Stimulated activated CD4-positive, alpha-beta T cell treated with anti-CD3 and anti-CD28 coated beads, Interleukin-2, amount 100 ng/mL, for 48 hours (primary cell): ENCODE measurements around the gene AGO3.
A peak's percentile ranks its signal among the peaks of the same experiment; 100 is the strongest.
"Not testable (repeated sequence)": the region's sequence is repeated elsewhere in the genome, so short reads cannot be mapped to it uniquely, and the experiment has no call there.

Source experiments
- DNase-seq, 2 donors: peaks; one replicate each; pipeline ENCODE4 v3.0.0-alpha.2; 2020

AGO3 gene

GRCh38 chr1:35930593-35931445 lies at the start of gene AGO3:
Gene AGO3 (plus strand): TSS chr1:35931105. CDS start chr1:35931427, 322 bp downstream.
- peak; percentile 81 to 82 for DNase-seq

DNA sequence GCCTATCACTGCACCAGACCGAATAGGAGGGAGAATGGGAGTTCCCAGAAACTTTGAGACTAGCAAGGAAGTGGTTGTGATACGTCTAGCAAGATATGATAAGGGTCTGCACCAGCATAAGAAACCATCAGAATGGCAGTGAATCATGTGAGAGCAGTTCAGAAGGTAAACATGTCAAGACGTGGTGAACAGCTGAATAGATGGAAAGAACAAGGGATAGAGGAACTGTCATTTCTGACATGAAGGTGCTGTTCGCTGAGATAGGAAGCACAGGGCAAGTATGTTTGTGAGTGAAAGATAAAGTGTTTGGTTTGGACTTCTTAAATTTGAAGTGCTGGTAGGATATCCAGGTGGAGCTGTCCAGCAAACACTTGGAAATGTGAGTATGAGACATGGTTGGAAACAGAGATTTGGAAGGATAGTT lies 49.0 kb upstream of the AGO3 start:
- DNase-seq = no peak

- DNase-seq = no peak
Observed at GRCh38 chr1:35882586-35882944, 48.3 kb upstream of the AGO3 start.

DNA sequence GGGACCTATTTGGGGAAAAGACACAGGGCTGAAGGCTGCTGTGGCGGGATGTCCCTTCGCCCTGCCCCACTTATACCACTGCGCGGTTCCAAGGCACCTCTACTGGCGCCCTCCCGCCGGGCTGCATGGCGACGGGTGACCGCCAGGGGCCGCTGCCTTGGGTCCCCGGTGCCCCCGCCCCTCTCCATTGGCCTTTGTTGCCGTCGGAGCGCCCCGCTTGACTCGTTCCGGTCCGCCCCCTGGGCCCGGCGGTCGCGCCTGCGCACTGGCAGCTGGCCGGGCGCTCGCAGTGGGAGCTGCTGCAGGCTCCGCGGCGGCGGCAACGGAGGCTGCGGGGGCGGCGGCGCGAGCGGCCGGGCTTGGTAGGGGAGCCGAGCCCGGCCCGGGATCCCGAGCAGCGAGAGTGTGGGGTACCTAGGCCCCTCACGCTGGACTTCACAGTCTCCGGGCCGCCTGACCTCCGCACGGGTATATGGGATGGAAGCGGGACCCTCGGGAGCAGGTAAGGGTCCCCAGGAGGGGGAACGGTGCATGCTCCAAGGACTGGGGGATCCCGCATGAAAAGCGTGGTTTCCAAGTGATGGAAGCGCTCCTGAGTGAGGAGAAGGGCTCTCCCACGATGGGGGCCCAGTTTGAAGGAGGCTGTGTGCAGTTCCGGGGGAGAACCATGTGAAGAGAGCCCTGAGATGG lies 47.8 kb upstream of the AGO3 start, which contains the start of gene AGO1:
TSS of gene AGO1 (plus strand) at position 265 of the 690 bp plus-strand sequence. CDS start at position 478, 213 bp downstream.
- DNase-seq = peak; percentile 98

GRCh38 chr1:35883635-35884101 lies 47.2 kb upstream of the AGO3 start:
- peak; percentile 26 to 41 for DNase-seq

DNA sequence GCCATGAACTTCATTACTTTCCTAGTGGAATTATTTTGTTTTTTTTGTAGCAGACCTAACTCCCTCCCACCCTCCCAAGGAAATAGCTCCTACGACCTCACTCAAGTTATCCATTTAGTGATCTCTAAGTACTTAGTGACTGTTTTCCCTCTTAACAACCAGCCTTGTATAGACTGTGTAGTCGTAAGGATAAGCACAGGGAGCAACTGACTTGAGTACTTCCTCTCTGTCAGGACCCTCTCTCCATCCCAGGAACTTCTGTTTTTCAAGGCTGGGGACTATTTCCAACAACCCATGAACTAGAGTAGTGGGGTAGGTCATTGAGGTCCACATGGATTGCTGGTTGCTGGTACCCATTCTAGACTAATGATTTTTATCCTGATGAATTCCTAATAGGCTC lies 46.0 kb upstream of the AGO3 start:
- no peak for DNase-seq

DNA sequence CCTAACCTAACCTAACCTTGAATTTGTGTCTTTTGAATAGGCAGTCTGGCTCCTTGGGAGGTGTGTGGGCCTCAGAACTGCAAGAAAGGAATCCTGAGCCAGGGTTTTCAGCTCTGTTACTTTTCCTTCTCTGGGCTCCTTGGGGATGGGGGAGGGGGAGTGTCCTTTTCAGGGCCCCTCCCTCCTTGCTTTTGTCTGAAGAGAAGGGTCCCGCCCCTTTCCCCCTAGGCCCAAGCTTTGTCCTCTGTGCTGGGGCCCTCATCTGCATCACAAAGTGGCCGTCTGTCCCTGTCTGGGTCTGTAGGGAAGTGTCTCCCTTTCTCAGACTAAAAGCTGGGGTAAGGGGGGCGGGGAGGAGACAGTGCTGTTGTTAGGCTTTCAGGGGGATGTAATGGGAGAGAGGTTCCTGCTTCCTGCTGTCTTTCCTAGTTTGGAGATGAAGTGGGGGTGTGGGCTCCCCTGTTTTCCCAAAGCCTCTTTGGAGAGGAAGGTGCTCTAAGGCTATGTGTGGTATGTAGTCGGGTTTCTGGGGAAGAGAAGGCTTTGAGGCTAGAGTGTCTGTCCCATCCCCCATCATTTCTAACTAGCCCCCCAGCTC lies 44.8 kb upstream of the AGO3 start:
- DNase-seq = no peak

DNA sequence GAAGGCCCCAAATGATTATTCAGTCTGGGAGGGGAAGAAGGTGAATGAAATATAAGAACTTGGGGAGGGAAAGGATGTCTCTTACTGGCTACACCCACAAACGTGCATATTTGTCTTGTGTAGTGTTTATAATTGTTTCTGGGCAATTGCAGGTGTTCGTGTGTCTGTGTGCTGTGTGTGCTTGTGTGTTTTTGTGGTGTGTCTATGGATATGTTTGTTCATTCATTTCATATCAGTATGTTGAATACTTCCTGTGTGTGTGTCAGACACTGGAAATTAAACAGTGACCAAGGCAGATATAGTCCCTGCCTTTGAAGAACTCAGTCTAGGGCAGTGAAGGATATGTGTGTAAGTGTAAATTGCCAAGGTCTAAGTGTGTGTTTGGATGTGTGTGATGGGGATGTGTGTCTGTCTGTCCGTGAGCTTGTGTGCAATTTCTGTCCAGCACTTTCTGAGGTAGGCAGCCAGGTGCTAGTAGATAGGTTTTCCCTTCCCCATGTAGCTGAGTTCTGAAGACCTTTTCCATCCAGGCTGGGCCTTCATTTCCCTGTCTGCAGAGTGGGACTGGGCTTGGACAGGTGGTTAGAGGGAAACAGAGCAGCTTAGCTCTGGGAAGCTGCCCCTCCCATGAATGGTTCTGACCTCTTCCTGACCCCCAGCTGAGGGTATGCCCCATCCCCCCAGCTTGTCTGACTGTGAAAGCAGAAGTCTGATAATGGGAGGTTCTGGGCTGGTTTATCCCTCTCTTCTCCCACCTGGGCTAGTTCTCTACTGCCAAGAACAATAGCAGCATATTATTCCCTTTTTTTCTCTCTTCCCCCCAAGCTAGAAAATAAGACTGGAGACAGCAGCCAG lies 44.1 kb upstream of the AGO3 start:
- DNase-seq = no peak

- no peak for DNase-seq
Observed at GRCh38 chr1:35887508-35887907, 43.4 kb upstream of the AGO3 start.

GRCh38 chr1:35888255-35888654 lies 42.6 kb upstream of the AGO3 start:
- DNase-seq = no peak

DNA sequence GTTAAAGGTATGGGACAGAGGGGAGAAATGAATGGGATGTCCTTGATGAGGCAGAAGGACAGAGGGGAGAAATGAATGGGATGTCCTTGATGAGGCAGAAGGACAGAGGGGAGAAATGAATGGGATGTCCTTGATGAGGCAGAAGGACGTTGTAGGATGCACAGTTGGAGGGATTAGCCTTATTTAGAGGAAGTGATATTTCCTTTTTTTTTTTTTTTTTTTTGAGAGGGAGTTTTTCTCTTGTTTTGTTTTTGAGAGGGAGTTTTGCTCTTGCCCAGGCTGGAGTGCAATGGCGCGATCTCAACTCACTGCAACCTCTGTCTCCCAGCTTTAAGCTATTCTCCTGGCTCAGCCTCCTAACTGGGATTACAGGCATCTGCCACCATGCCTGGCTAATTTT lies 41.9 kb upstream of the AGO3 start:
- DNase-seq = not testable (repeated sequence)

GRCh38 chr1:35893051-35893879 lies 37.6 kb upstream of the AGO3 start:
- no peak for DNase-seq

GRCh38 chr1:35894183-35894582 lies 36.7 kb upstream of the AGO3 start:
- no peak for DNase-seq

DNA sequence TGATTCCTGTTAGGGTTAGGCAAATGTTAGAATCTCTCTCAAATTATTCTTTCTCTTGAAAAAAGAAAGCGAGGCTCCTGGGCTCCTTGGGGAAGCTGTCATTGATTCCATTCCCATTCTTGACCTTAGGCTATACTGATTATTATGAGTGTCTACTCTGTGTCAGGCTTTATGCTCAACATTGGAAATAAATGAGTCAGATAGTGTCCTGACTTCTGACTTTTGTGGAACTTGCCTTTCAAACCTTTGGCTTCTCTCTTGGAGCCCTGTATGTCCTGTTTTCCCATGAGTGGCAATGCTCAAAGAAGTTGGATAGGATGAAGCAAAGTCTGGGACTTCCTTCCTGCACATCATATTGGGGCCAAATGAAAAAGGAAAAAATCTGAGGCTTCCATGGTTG lies 36.2 kb upstream of the AGO3 start:
- no peak for DNase-seq

DNA sequence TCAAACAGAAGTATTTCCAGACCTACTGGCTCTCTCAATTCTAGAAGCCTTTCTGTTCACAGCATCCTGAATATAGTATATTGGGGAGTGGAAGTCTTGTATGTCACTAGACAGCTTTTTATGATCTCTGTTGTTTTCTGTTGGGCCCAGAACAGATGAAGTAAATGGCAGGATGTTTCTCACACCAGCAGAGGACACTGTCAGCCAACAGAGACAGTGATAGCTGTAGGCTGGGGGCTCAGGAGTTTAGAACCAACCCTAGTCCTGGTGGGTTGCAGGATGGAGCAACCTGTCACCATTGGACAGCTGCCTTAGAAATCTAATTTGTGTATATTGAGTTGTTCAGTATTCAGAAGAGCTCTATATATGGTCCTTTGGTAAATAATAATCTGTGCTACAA lies 31.0 kb upstream of the AGO3 start:
- DNase-seq = no peak

DNA sequence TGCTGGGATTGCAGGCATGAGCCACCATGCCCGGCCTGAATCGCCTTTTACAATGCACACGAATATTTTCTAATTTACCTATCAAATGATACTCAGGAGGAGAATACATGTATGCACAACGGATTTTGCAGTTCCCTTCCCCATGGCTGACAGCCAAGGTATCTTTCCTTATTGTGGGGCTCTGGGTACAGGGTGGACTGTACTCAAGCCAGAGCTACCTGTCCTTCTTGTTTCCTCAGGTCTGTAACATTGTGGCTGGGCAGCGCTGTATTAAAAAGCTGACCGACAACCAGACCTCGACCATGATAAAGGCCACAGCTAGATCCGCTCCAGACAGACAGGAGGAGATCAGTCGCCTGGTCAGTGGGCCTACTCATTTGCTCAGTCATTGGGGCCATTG lies 29.7 kb upstream of the AGO3 start:
- no peak for DNase-seq

GRCh38 chr1:35902671-35903070 lies 28.2 kb upstream of the AGO3 start:
- no peak for DNase-seq

DNA sequence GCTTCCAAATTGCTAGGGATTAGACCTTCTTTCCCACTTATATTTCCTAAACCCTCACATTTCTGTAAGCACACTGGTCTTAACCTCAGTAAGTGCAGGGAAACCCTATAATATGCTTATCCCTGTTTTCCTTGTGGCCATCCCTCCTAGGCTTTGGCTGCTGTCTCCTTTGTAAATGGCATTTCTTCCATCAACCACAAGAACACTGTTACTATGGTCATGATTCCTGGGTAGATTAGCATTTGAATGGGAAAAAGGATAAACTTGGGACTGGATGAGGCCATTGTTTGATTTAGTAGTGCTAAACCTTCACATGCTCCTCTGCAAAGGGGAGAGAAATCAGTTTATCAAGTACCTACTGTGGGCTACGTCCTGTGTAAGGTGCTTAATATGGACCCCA lies 16.2 kb upstream of the AGO3 start:
- DNase-seq = no peak

DNA sequence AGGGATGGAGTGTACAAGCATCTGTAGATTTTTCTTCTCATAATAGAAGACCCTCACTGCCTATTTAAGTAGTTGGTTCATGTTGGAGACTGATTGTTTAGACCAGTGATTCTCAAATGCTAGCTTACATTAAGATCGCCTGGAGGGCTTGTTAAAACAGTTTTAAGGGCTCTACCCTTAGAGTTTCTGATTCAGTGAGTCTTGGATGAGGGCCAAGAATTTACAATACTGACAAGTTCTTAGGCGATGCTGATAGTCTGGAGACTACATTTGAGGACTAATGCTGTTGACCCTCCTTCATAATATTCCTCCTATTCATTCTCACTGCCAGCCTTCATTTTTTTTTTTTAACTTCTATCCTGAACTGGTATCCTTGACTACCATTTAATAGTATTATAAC lies 15.2 kb upstream of the AGO3 start:
- DNase-seq = no peak

- DNase-seq = no peak
Observed at GRCh38 chr1:35923791-35924221, 7.1 kb upstream of the AGO3 start.

GRCh38 chr1:35924838-35925237 lies 6.1 kb upstream of the AGO3 start:
- DNase-seq = no peak

DNA sequence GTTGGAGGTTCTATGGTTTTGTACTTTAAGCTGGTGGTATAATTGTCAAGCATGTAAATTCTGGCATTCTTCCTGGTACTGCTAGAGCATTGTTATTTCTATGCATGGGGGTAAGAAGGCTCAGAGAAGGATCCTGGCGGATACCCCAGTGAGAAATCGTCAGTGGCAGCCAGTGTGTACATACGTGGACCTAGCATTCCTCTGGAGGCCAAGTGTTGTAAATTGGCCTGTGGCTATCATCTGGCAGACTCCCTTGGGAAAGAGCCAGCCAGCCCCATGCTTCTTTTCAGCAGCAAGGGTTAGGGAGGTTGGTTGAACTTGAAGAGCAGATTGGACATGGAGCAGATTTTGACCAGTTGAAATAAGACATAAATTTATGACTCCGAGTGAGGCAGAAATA lies 5.2 kb upstream of the AGO3 start:
- DNase-seq = no peak
